KMS-11 (cell line): ENCODE measurements around the gene ACER2.

Experiments
- H2AFZ ChIP-seq: fragments of 200-600 bp; sonication (generic); 2 replicates; pipeline ENCODE4 v1.6.1; 2016; ENCODE audit warnings: antibody characterized with exemption, mixed run types, low read depth
- H3K27ac ChIP-seq: fragments of 200-600 bp; sonication (generic); 2 replicates; pipeline ENCODE4 v1.6.1; 2016; ENCODE audit warnings: mild to moderate bottlenecking, mixed run types
- H3K27me3 ChIP-seq: fragments of 200-600 bp; sonication (generic); 2 replicates; pipeline ENCODE4 v1.6.1; 2017; ENCODE audit warnings: mild to moderate bottlenecking, low read depth, mixed run types, moderate library complexity; ENCODE audit not compliant: insufficient read depth
- H3K36me3 ChIP-seq: fragments of 200-600 bp; sonication (generic); 2 replicates; pipeline ENCODE4 v1.6.1; 2017; ENCODE audit warnings: mild to moderate bottlenecking, mixed run types; ENCODE audit not compliant: insufficient read depth
- H3K4me1 ChIP-seq: fragments of 200-600 bp; sonication (generic); 2 replicates; pipeline ENCODE4 v1.6.1; 2016; ENCODE audit warnings: mild to moderate bottlenecking, low read depth, mixed run types; ENCODE audit not compliant: poor library complexity, severe bottlenecking
- H3K4me2 ChIP-seq: fragments of 200-600 bp; sonication (generic); 2 replicates; pipeline ENCODE4 v1.7.0; 2016; ENCODE audit warnings: mild to moderate bottlenecking, mixed run types
- H3K4me3 ChIP-seq: fragments of 200-600 bp; sonication (generic); IDR thresholded peaks from 2 replicates; pipeline ENCODE4 v1.6.1; 2017; ENCODE audit warnings: low read depth, low read length, mixed read lengths; ENCODE audit not compliant: insufficient read depth
- H3K79me2 ChIP-seq: fragments of 200-600 bp; sonication (generic); 2 replicates; pipeline ENCODE4 v1.6.1; 2016; ENCODE audit warnings: low read depth, mixed run types; ENCODE audit not compliant: insufficient read depth
- H3K9ac ChIP-seq: fragments of 200-600 bp; sonication (generic); 2 replicates; pipeline ENCODE4 v1.6.1; 2016; ENCODE audit warnings: mild to moderate bottlenecking, mixed run types
- H4K20me1 ChIP-seq: fragments of 200-600 bp; sonication (generic); 2 replicates; pipeline ENCODE4 v1.6.1; 2016; ENCODE audit warnings: mild to moderate bottlenecking, mixed run types; ENCODE audit not compliant: insufficient read depth
- CTCF ChIP-seq: fragments of 200-600 bp; sonication (generic); conservative IDR thresholded peaks from 2 replicates; pipeline ENCODE4 v1.6.1; 2017; ENCODE audit warnings: low read depth, mild to moderate bottlenecking, antibody characterized with exemption, low read length, moderate library complexity, mixed read lengths

ACER2 gene

DNA sequence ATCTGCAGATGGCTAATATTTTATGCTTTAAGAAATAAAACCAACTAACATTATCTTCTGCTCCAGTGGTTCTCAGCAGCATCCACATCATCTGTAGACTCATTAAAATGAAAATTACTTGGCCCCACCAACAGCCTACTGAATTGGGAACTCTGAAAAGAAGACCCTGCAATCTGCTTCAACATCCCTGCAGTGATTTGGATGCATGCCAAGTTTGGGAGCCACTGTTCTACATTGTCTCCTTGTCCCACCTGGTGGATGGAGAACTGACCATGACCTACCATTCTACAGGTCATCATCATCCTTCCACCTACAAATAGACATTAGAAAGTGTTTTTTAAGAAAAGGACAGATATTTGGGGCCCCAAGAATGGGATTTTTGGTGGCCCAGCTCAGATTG lies 71.1 kb downstream of the ACER2 start:
- Histone ChIP-seq H3K79me2 (no peaks in the 10 kb centered on the region), H3K9ac (no peak overlapping the region), H3K4me2 (no peak overlapping the region), H3K27me3 (no peaks in the 10 kb centered on the region), H2AFZ (no peak overlapping the region), H3K27ac (no peak overlapping the region), H4K20me1 (no peaks in the 10 kb centered on the region), H3K36me3 (no peaks in the 10 kb centered on the region), H3K4me3 (no peak overlapping the region), H3K4me1 (no peaks in the 10 kb centered on the region)
- no peak for TF ChIP-seq CTCF

- Histone ChIP-seq H3K4me2 (no peak overlapping the region), H3K4me1 (no peaks in the 10 kb centered on the region)
Observed at GRCh38 chr9:19480345-19480744, 71.5 kb downstream of the ACER2 start.

GRCh38 chr9:19481121-19481870 lies 72.5 kb downstream of the ACER2 start:
- Histone ChIP-seq H3K27ac (no peak overlapping the region), H3K27me3 (no peaks in the 10 kb centered on the region), H3K4me3 (no peak overlapping the region), H3K79me2 (no peaks in the 10 kb centered on the region), H3K9ac (no peak overlapping the region), H4K20me1 (no peaks in the 10 kb centered on the region), H3K4me2 (no peak overlapping the region), H2AFZ (no peak overlapping the region), H3K36me3 (no peaks in the 10 kb centered on the region), H3K4me1 (no peaks in the 10 kb centered on the region)
- no peak for TF ChIP-seq CTCF

More at GRCh38 chr9:19480345-19480744, 71.5 kb downstream of the ACER2 start:
- Histone ChIP-seq H3K27me3 (no peaks in the 10 kb centered on the region), H3K4me3 (no peak overlapping the region), H3K79me2 (no peaks in the 10 kb centered on the region), H3K36me3 (no peaks in the 10 kb centered on the region), H4K20me1 (no peaks in the 10 kb centered on the region), H2AFZ (no peak overlapping the region), H3K27ac (no peak overlapping the region), H3K9ac (no peak overlapping the region)
- no peak for TF ChIP-seq CTCF

DNA sequence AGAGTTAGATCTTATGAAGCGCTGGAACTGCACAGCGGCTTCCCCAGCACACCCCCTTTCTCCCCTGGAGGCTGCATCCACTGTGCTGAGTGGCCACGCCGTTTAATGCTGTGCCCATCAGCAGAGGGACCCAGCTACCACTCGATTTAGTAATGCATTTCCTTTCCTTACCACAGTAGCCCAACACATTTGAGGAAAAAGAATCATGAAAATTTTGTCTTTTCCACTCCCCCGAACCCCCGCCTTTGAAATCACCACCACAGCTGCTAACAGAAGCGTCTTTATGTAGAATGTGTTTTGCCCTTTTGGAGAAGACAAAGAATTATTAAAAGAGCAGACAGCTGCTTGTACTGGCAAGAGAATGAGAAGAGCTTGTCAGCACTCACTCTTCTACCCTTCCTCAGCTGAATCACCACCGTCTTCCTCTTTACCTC lies 73.2 kb downstream of the ACER2 start:
- Histone ChIP-seq H3K27me3 (no peaks in the 10 kb centered on the region), H3K4me2 (no peak overlapping the region), H2AFZ (no peak overlapping the region), H4K20me1 (no peaks in the 10 kb centered on the region), H3K9ac (no peak overlapping the region), H3K79me2 (no peaks in the 10 kb centered on the region), H3K4me3 (no peak overlapping the region), H3K27ac (no peak overlapping the region), H3K36me3 (no peaks in the 10 kb centered on the region), H3K4me1 (no peaks in the 10 kb centered on the region)
- TF ChIP-seq CTCF, result no peak
